ENCODE results near the gene INS.
"Not testable (repeated sequence)": the region's sequence is repeated elsewhere in the genome, so short reads cannot be mapped to it uniquely, and the experiment has no call there.

INS gene

GRCh38 chr11:2130881-2131352 is 30.1 kb downstream of the INS start:
- DNase-seq: no peak

- no peak for DNase-seq
These were observed 31.2 kb downstream of the INS start for GRCh38 chr11:2129699-2130366.

- DNase-seq: no peak
These were observed 31.7 kb downstream of the INS start for GRCh38 chr11:2129308-2129698.

GRCh38 chr11:2128511-2129307 is 32.3 kb downstream of the INS start:
- no peak for DNase-seq

- DNase-seq: no peak
These were observed 32.9 kb downstream of the INS start for GRCh38 chr11:2128130-2128510.

GRCh38 chr11:2127482-2128129 is 33.4 kb downstream of the INS start:
- no peak for DNase-seq

GRCh38 chr11:2126520-2127085 is 34.4 kb downstream of the INS start:
- DNase-seq: no peak

- DNase-seq: not testable (repeated sequence)
These were observed 36.1 kb downstream of the INS start for GRCh38 chr11:2124736-2125484.

GRCh38 chr11:2123628-2123960 is 37.4 kb downstream of the INS start:
- DNase-seq: no peak

- DNase-seq: no peak
These were observed 37.9 kb downstream of the INS start for GRCh38 chr11:2122907-2123627.

- DNase-seq: no peak
These were observed 38.6 kb downstream of the INS start for GRCh38 chr11:2122222-2122906.

GRCh38 chr11:2121227-2122130 is 39.5 kb downstream of the INS start:
- no peak for DNase-seq

GRCh38 chr11:2120359-2121100 is 40.5 kb downstream of the INS start:
- no peak for DNase-seq

GRCh38 chr11:2118677-2119076 is 42.3 kb downstream of the INS start:
- no peak for DNase-seq

GRCh38 chr11:2116680-2117079 is 44.3 kb downstream of the INS start:
- no peak for DNase-seq

- DNase-seq: no peak
These were observed 45.7 kb downstream of the INS start for GRCh38 chr11:2115308-2115707.

GRCh38 chr11:2114430-2115241 is 46.4 kb downstream of the INS start:
- DNase-seq: no peak

GRCh38 chr11:2113776-2114175 is 47.2 kb downstream of the INS start:
- DNase-seq: no peak

GRCh38 chr11:2110521-2110920 is 50.5 kb downstream of the INS start:
- no peak for DNase-seq
